Hepatocyte (in vitro differentiated cells): ENCODE results near the gene CD177. TPM values are rescaled to one million over a fixed set of nuclear protein-coding genes. Genes with fewer than 3 reads are reported as not detected.

Experiments used
- DNase-seq: peaks from one replicate; pipeline ENCODE4 v3.0.0-alpha.2; 2016; ENCODE audit warnings: low spot score
- H2AFZ ChIP-seq: fragments of 200-600 bp; sonication (generic); 2 replicates; pipeline ENCODE4 v1.6.0; 2016; ENCODE audit warnings: antibody characterized with exemption, mild to moderate bottlenecking
- H3K27ac ChIP-seq: fragments of 200-600 bp; sonication (generic); 2 replicates; pipeline ENCODE4 v1.5.1; 2016; ENCODE audit warnings: mild to moderate bottlenecking
- H3K27me3 ChIP-seq: fragments of 200-600 bp; sonication (generic); 2 replicates; pipeline ENCODE4 v1.6.1; 2016
- H3K36me3 ChIP-seq: fragments of 200-600 bp; sonication (generic); replicated peaks from 2 replicates; pipeline ENCODE4 v1.5.1; 2016; ENCODE audit warnings: low read depth; ENCODE audit not compliant: insufficient read depth
- H3K4me1 ChIP-seq: fragments of 200-600 bp; sonication (generic); 2 replicates; pipeline ENCODE4 v1.5.1; 2016; ENCODE audit warnings: mild to moderate bottlenecking, moderate library complexity; ENCODE audit not compliant: insufficient read depth
- H3K4me2 ChIP-seq: fragments of 200-600 bp; sonication (generic); 2 replicates; pipeline ENCODE4 v1.6.0; 2016
- H3K4me3 ChIP-seq: fragments of 200-600 bp; sonication (generic); 2 replicates; pipeline ENCODE4 v1.5.1; 2016; ENCODE audit warnings: mild to moderate bottlenecking
- H3K79me2 ChIP-seq: fragments of 200-600 bp; sonication (generic); 2 replicates; pipeline ENCODE4 v1.6.0; 2017; ENCODE audit warnings: mild to moderate bottlenecking
- H3K9me2 ChIP-seq: fragments of 200-600 bp; sonication (generic); replicated peaks from 2 replicates; pipeline ENCODE4 v1.6.0; 2017; ENCODE audit warnings: mild to moderate bottlenecking; ENCODE audit not compliant: insufficient read depth
- H3K9me3 ChIP-seq: fragments of 200-600 bp; sonication (generic); 2 replicates; pipeline ENCODE4 v1.5.1; 2016; ENCODE audit warnings: low read depth, mild to moderate bottlenecking
- H4K20me1 ChIP-seq: fragments of 200-600 bp; sonication (generic); 2 replicates; pipeline ENCODE4 v1.6.0; 2016; ENCODE audit warnings: mild to moderate bottlenecking; ENCODE audit not compliant: insufficient read depth, poor library complexity, severe bottlenecking
- EZH2 ChIP-seq: fragments of 200-600 bp; sonication (generic); IDR thresholded peaks from 2 replicates; pipeline ENCODE4 v1.6.1; 2016; ENCODE audit warnings: antibody characterized with exemption, mild to moderate bottlenecking, borderline replicate concordance
- EZH2phosphoT487 ChIP-seq: fragments of 200-600 bp; sonication (generic); IDR thresholded peaks from one replicate; pipeline ENCODE4 v1.6.1; 2018; ENCODE audit warnings: antibody characterized with exemption, mild to moderate bottlenecking, low read depth, moderate library complexity; ENCODE audit not compliant: unreplicated experiment, severe bottlenecking
- WGBS: methylation state at CpG from one replicate; pipeline ENCODE4 v1.1.6; 2016; ENCODE audit warnings: low lambda C conversion rate; ENCODE audit errors: missing lambda C conversion rate; 5-methylcytosine and 5-hydroxymethylcytosine counted together
- polyA plus RNA-seq: library from polyadenylated mRNA; unstranded; fragments of >200 nt; fragmentation: Nextera tagmentation; extraction: Ambion mirVana; gene quantifications from 2 replicates; pipeline ENCODE4 v1.2.1, GENCODE V29; 2016
- total RNA-seq: library from RNA; depleted of rRNA; stranded (reverse); fragments of >200 nt; gene quantifications from 2 replicates; pipeline ENCODE4 v1.2.3, GENCODE V29; 2014
- TF ChIP-seq, protein P1 (sequence below): fragments of 200-600 bp; sonication (generic); IDR thresholded peaks from 2 replicates; pipeline ENCODE4 v1.5.1; 2016; ENCODE audit warnings: antibody characterized with exemption, mild to moderate bottlenecking; ENCODE audit not compliant: poor library complexity

The CD177 gene
- total and polyA plus RNA-seq, 2 experiments from 2014 or later, result 0.30 TPM; not detected in 1

DNA sequence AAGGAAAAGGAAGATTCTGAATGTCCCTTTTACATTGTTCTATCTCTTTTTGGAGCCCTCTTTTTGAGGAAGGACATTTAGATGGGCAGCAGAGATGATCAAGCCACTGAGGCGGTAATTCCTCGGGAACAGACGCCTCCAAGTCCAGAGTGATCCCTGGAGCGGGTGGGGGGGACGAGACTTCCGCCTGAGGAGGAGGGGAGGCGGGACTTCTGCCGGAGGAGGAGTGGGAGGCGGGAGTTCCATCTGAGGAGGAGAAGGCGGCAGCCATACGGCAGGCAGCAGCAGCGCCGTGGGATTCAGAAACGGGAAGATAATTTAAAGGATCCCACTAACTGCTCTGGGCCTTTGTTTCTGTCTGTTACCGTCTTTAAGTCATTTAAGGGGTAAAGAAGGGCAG is 37.6 kb upstream of the CD177 start:
- no peaks in the 10 kb centered on the region for H4K20me1 ChIP-seq
- H3K9me3 ChIP-seq, result no peaks in the 10 kb centered on the region
- no peak for TF ChIP-seq EZH2
- no peak for TF ChIP-seq EZH2phosphoT487
- TF ChIP-seq, protein P1, sequence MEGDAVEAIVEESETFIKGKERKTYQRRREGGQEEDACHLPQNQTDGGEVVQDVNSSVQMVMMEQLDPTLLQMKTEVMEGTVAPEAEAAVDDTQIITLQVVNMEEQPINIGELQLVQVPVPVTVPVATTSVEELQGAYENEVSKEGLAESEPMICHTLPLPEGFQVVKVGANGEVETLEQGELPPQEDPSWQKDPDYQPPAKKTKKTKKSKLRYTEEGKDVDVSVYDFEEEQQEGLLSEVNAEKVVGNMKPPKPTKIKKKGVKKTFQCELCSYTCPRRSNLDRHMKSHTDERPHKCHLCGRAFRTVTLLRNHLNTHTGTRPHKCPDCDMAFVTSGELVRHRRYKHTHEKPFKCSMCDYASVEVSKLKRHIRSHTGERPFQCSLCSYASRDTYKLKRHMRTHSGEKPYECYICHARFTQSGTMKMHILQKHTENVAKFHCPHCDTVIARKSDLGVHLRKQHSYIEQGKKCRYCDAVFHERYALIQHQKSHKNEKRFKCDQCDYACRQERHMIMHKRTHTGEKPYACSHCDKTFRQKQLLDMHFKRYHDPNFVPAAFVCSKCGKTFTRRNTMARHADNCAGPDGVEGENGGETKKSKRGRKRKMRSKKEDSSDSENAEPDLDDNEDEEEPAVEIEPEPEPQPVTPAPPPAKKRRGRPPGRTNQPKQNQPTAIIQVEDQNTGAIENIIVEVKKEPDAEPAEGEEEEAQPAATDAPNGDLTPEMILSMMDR, result no peak
- no peak overlapping the region for H3K4me3 ChIP-seq
- H3K4me2 ChIP-seq, result peak overlapping the region; percentile 71
- H3K36me3 ChIP-seq, result no peaks in the 10 kb centered on the region
- no peaks in the 10 kb centered on the region for H3K4me1 ChIP-seq
- 57% methylated on average over 15 of the region's 15 CpGs for WGBS
- no peaks in the 10 kb centered on the region for H3K79me2 ChIP-seq
- H2AFZ ChIP-seq, result no peak overlapping the region
- peak; percentile 18 for DNase-seq
- H3K27ac ChIP-seq, result no peak overlapping the region
- no peaks in the 10 kb centered on the region for H3K9me2 ChIP-seq
- no peaks in the 10 kb centered on the region for H3K27me3 ChIP-seq

DNA sequence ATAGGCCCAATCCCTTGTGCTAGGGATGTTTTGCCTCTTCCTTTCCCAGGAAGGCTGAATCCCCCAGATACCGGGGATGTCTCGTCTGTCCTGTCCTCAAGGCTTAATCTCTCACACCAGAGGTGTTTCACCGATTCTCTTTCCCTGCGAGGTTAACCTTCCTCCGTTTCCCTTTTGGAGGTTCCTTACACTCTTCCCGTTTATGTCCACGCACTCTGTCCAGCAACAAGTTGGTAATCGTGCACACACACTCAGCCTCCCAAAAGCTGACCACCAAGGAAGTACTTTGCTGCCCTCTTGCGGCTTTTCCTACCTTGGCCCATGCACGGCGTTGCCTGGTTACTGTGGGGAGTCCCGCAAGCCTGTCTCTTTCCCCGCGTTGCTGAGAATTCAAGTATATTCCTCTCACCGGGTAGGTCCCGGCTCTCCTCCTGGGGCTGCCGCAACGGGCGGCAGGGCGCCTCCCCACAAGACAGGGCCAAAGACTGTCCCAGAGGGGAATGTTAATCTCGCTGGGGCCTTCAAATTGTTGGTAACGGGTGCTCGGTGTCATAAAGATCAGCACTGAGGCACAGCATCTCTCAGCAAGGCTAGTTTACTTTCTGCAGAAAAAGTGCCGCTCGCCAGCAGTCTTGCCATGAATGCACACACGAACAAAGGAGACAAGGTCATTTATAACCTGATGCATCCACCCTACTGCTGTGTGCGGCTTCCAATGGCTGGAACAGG is 36.7 kb upstream of the CD177 start:
- H3K4me3 ChIP-seq, result no peak overlapping the region
- peak overlapping the region; percentile 71 for H3K4me2 ChIP-seq
- H3K9me2 ChIP-seq, result no peaks in the 10 kb centered on the region
- no peaks in the 10 kb centered on the region for H3K9me3 ChIP-seq
- H3K27ac ChIP-seq, result no peak overlapping the region
- H3K27me3 ChIP-seq, result no peaks in the 10 kb centered on the region
- H4K20me1 ChIP-seq, result no peaks in the 10 kb centered on the region
- 18% methylated on average over 27 of the region's 27 CpGs for WGBS
- H3K36me3 ChIP-seq, result no peaks in the 10 kb centered on the region
- peak; percentile 83 for DNase-seq
- H2AFZ ChIP-seq, result no peak overlapping the region
- H3K4me1 ChIP-seq, result no peaks in the 10 kb centered on the region
- TF ChIP-seq, protein P1, result peak; percentile 75
- TF ChIP-seq EZH2, result no peak
- TF ChIP-seq EZH2phosphoT487, result no peak
- H3K79me2 ChIP-seq, result no peaks in the 10 kb centered on the region

GRCh38 chr19:43318203-43318602 is 35.3 kb upstream of the CD177 start:
- no peaks in the 10 kb centered on the region for H3K36me3 ChIP-seq
- 53% methylated on average over 3 of the region's 3 CpGs for WGBS
- no peaks in the 10 kb centered on the region for H3K9me2 ChIP-seq
- no peaks in the 10 kb centered on the region for H3K9me3 ChIP-seq
- no peak overlapping the region for H3K27ac ChIP-seq
- no peak overlapping the region for H3K4me2 ChIP-seq
- no peak overlapping the region for H3K4me3 ChIP-seq
- H2AFZ ChIP-seq, result no peak overlapping the region
- no peaks in the 10 kb centered on the region for H3K4me1 ChIP-seq
- no peaks in the 10 kb centered on the region for H3K27me3 ChIP-seq
- no peaks in the 10 kb centered on the region for H4K20me1 ChIP-seq
- TF ChIP-seq EZH2phosphoT487 (no peak), EZH2 (no peak)
- TF ChIP-seq, protein P1, result no peak
- no peaks in the 10 kb centered on the region for H3K79me2 ChIP-seq
- DNase-seq, result no peak
